Mammary epithelial cell (primary cell): ENCODE results near the gene PCSK5.

Experiments used
- CTCF ChIP-seq, 2 donors: IDR thresholded peaks in 1 of 2; conservative IDR thresholded peaks in 1 of 2; 2 replicates each; pipeline ENCODE4 v1.5.1; 2011 to 2012; ENCODE audit warnings: inconsistent platforms in 2 of 2, low read length in 2 of 2, mild to moderate bottlenecking in 2 of 2, control low read depth in 1 of 2, low read depth in 1 of 2; ENCODE audit not compliant: insufficient read depth in 1 of 2; ENCODE audit errors: extremely low read depth in 1 of 2
- EZH2 ChIP-seq: IDR thresholded peaks from 2 replicates; pipeline ENCODE4 v1.6.1; 2012; ENCODE audit warnings: low read length, inconsistent platforms, borderline replicate concordance

DNA sequence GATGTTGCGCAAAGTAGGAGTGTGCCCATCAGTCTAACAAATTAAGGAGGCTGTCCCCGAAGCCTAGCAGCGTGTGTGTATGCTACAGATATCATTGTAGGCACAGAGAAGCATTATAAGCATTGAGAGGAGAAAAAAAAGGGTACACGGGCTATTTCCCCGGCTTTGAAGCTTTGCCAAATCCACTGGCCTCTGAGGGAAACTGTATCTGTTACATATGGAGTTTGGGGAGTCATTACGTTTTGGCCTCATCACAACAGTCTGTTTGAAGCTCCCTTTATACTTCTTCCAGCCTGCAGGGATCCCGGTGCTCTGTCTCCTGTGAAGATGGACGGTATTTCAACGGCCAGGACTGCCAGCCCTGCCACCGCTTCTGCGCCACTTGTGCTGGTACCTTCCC, 297.8 kb downstream of the PCSK5 start:
- TF ChIP-seq CTCF (conservative IDR thresholded peaks at IDR 0.05 in 1 of 2, IDR thresholded peaks at IDR 0.05 in 1 of 2; ENCODE audit: extremely low read depth in 1 of 2, insufficient read depth in 1 of 2, low read depth in 1 of 2, low read length in 2 of 2) (no peak), EZH2 (no peak)
